Activated T-helper 1 cell treated with anti-CD3 and anti-CD28 coated beads, Interleukin-2, amount 50 U/mL, for 16 hours (primary cell): Measurements from ENCODE around the gene NDUFS1.
"Not testable (repeated sequence)": the region's sequence is repeated elsewhere in the genome, so short reads cannot be mapped to it uniquely, and the experiment has no call there.

Source experiments
- DNase-seq, 2 donors: peaks; one replicate each; pipeline ENCODE4 v3.0.0-alpha.2; 2020; ENCODE audit warnings: low read depth in 1 of 2, low spot score in 1 of 2

The NDUFS1 gene

GRCh38 chr2:206163251-206163880 lies 4.1 kb upstream of the NDUFS1 start:
- no peak for DNase-seq

- not testable (repeated sequence) for DNase-seq
Measured at GRCh38 chr2:206162401-206162800, 3.2 kb upstream of the NDUFS1 start.

GRCh38 chr2:206160807-206161179 lies 1.5 kb upstream of the NDUFS1 start:
- no peak for DNase-seq

GRCh38 chr2:206160125-206160806 lies 1.0 kb upstream of the NDUFS1 start:
- no peak for DNase-seq

GRCh38 chr2:206158563-206159345 lies 490 bp downstream of the NDUFS1 start:
- no peak for DNase-seq

GRCh38 chr2:206157014-206157413 lies 2.2 kb downstream of the NDUFS1 start:
- not testable (repeated sequence) for DNase-seq

GRCh38 chr2:206154197-206154596 lies 5.0 kb downstream of the NDUFS1 start:
- DNase-seq = no peak

- no peak for DNase-seq
Measured at GRCh38 chr2:206150631-206151030, 8.6 kb downstream of the NDUFS1 start.

- DNase-seq = no peak
Measured at GRCh38 chr2:206150168-206150567, 9.1 kb downstream of the NDUFS1 start.

- DNase-seq = no peak
Measured at GRCh38 chr2:206149330-206149729, 9.9 kb downstream of the NDUFS1 start.

GRCh38 chr2:206145665-206146064 lies 13.6 kb downstream of the NDUFS1 start:
- DNase-seq = no peak

GRCh38 chr2:206144383-206144782 lies 14.9 kb downstream of the NDUFS1 start:
- no peak for DNase-seq

- DNase-seq = no peak
Measured at GRCh38 chr2:206143451-206143850, 15.8 kb downstream of the NDUFS1 start.

- no peak for DNase-seq
Measured at GRCh38 chr2:206127656-206128055, 31.6 kb downstream of the NDUFS1 start.

- DNase-seq = no peak
Measured at GRCh38 chr2:206125901-206126300, 33.3 kb downstream of the NDUFS1 start.

- not testable (repeated sequence) for DNase-seq
Measured at GRCh38 chr2:206122569-206122968, 36.7 kb downstream of the NDUFS1 start.

- no peak for DNase-seq
Measured at GRCh38 chr2:206116278-206116677, 43.0 kb downstream of the NDUFS1 start.

GRCh38 chr2:206115026-206115578 lies 44.1 kb downstream of the NDUFS1 start:
- no peak for DNase-seq

GRCh38 chr2:206112846-206113547 lies 46.2 kb downstream of the NDUFS1 start:
- no peak for DNase-seq

GRCh38 chr2:206112108-206112507 lies 47.1 kb downstream of the NDUFS1 start:
- DNase-seq = no peak

GRCh38 chr2:206108713-206109112 lies 50.5 kb downstream of the NDUFS1 start:
- DNase-seq = no peak
